H9 (cell line): ENCODE measurements around the gene CALY. TPM values are rescaled to one million over a fixed set of nuclear protein-coding genes. Genes with fewer than 3 reads are reported as not detected.

Source experiments
- DNase-seq: peaks from one replicate; pipeline ENCODE4 v3.0.0-alpha.2; 2017
- H2AFZ ChIP-seq: one replicate; pipeline ENCODE4 v1.6.1; 2013; ENCODE audit warnings: mild to moderate bottlenecking, low read length, control low read depth, moderate library complexity
- H2AK5ac ChIP-seq: 2 replicates; pipeline ENCODE4 v1.6.1; 2013; ENCODE audit warnings: low read length, control low read depth, mixed read lengths; ENCODE audit not compliant: insufficient read length
- H2BK120ac ChIP-seq: one replicate; pipeline ENCODE4 v1.6.1; 2013; ENCODE audit warnings: low read depth, mild to moderate bottlenecking, low read length, control low read depth, inconsistent platforms; ENCODE audit not compliant: poor library complexity, severe bottlenecking
- H2BK12ac ChIP-seq: 2 replicates; pipeline ENCODE4 v1.6.1; 2013; ENCODE audit warnings: low read length, control low read depth, mixed read lengths, low read depth; ENCODE audit not compliant: insufficient read length
- H2BK15ac ChIP-seq: 2 replicates; pipeline ENCODE4 v1.6.1; 2013; ENCODE audit warnings: low read depth, low read length, control low read depth
- H2BK20ac ChIP-seq: one replicate; pipeline ENCODE4 v1.6.1; 2013; ENCODE audit warnings: low read depth, mild to moderate bottlenecking, low read length, control low read depth, inconsistent platforms; ENCODE audit not compliant: poor library complexity, severe bottlenecking
- H2BK5ac ChIP-seq: 2 replicates; pipeline ENCODE4 v1.6.1; 2013; ENCODE audit warnings: low read length, control low read depth, mixed read lengths; ENCODE audit not compliant: insufficient read length
- H3K14ac ChIP-seq: 2 replicates; pipeline ENCODE4 v1.6.1; 2013; ENCODE audit warnings: low read length, control low read depth; ENCODE audit not compliant: insufficient read depth
- H3K18ac ChIP-seq: 2 replicates; pipeline ENCODE4 v1.6.1; 2013; ENCODE audit warnings: low read depth, mild to moderate bottlenecking, mixed read lengths, low read length, control low read depth; ENCODE audit not compliant: insufficient read length
- H3K23ac ChIP-seq: 2 replicates; pipeline ENCODE4 v1.6.1; 2013; ENCODE audit warnings: low read length, control low read depth, mixed read lengths, low read depth; ENCODE audit not compliant: insufficient read length
- H3K23me2 ChIP-seq: 2 replicates; pipeline ENCODE4 v1.6.1; 2013; ENCODE audit warnings: low read depth, mild to moderate bottlenecking, mixed read lengths, low read length, control low read depth; ENCODE audit not compliant: insufficient read length, poor library complexity, severe bottlenecking
- H3K27ac ChIP-seq: 2 replicates; pipeline ENCODE4 v1.5.1; 2013; ENCODE audit warnings: low read length, control low read depth, mixed read lengths, low read depth; ENCODE audit not compliant: insufficient read length
- H3K27me3 ChIP-seq: 2 replicates; pipeline ENCODE4 v1.6.1; 2013; ENCODE audit warnings: low read length, control low read depth, inconsistent platforms; ENCODE audit not compliant: insufficient read depth
- H3K4ac ChIP-seq: 2 replicates; pipeline ENCODE4 v1.6.1; 2013; ENCODE audit warnings: low read depth, mild to moderate bottlenecking, control low read depth, inconsistent platforms, low read length, moderate library complexity
- H3K4me1 ChIP-seq: 2 replicates; pipeline ENCODE4 v1.6.1; 2013; ENCODE audit warnings: low read length, control low read depth, inconsistent platforms; ENCODE audit not compliant: insufficient read depth
- H3K4me2 ChIP-seq: 2 replicates; pipeline ENCODE4 v1.6.1; 2013; ENCODE audit warnings: low read length, control low read depth, mixed read lengths; ENCODE audit not compliant: insufficient read length, insufficient read depth
- H3K56ac ChIP-seq: 2 replicates; pipeline ENCODE4 v1.6.1; 2013; ENCODE audit warnings: low read depth, mild to moderate bottlenecking, mixed read lengths, low read length, control low read depth; ENCODE audit not compliant: insufficient read length
- H3K79me1 ChIP-seq: 2 replicates; pipeline ENCODE4 v1.6.1; 2013; ENCODE audit warnings: low read depth, mild to moderate bottlenecking, moderate library complexity, low read length, control low read depth, inconsistent platforms; ENCODE audit not compliant: insufficient read depth, poor library complexity, severe bottlenecking
- H3K79me2 ChIP-seq: 2 replicates; pipeline ENCODE4 v1.6.1; 2013; ENCODE audit warnings: low read length, control low read depth, inconsistent platforms; ENCODE audit not compliant: insufficient read depth
- H3K9ac ChIP-seq: 2 replicates; pipeline ENCODE4 v1.6.1; 2013; ENCODE audit warnings: low read length, control low read depth, mixed read lengths; ENCODE audit not compliant: insufficient read length; ENCODE audit errors: extremely low read depth
- H3K9me3 ChIP-seq: one replicate; pipeline ENCODE4 v1.6.1; 2013; ENCODE audit warnings: low read depth, low read length, inconsistent platforms; ENCODE audit not compliant: control insufficient read depth
- H3T11ph ChIP-seq: one replicate; pipeline ENCODE4 v1.6.1; 2013; ENCODE audit warnings: mild to moderate bottlenecking, low read length, control low read depth, inconsistent platforms
- H4K20me1 ChIP-seq: one replicate; pipeline ENCODE4 v1.6.1; 2013; ENCODE audit not compliant: control insufficient read depth, insufficient read length, insufficient read depth
- H4K5ac ChIP-seq: 2 replicates; pipeline ENCODE4 v1.6.1; 2013; ENCODE audit warnings: low read depth, mild to moderate bottlenecking, mixed read lengths, low read length, control low read depth; ENCODE audit not compliant: insufficient read length
- H4K8ac ChIP-seq: replicated peaks from 2 replicates; pipeline ENCODE4 v1.6.1; 2013; ENCODE audit warnings: low read length, control low read depth, mixed read lengths, low read depth; ENCODE audit not compliant: insufficient read length
- H4K91ac ChIP-seq: 2 replicates; pipeline ENCODE4 v1.6.1; 2013; ENCODE audit warnings: low read depth, mild to moderate bottlenecking, moderate library complexity, mixed read lengths, low read length, control low read depth; ENCODE audit not compliant: insufficient read length
- H3K27ac Mint-ChIP-seq, 3 experiments: 2 replicates in 2 of 3; 3 replicates in 1 of 3; pipeline ENCODE4 v1.8.0; 2020 to 2021; ENCODE audit warnings: mixed read lengths in 3 of 3, mild to moderate bottlenecking in 1 of 3, moderate library complexity in 1 of 3
- H3K27me3 Mint-ChIP-seq: 2 replicates; pipeline ENCODE4 v1.8.0; 2021; ENCODE audit warnings: low read depth, mild to moderate bottlenecking, moderate library complexity, mixed read lengths
- H3K36me3 Mint-ChIP-seq, 3 experiments: 2 replicates in 2 of 3; 3 replicates in 1 of 3; pipeline ENCODE4 v1.8.0; 2020 to 2021; ENCODE audit warnings: low read depth in 3 of 3, mixed read lengths in 3 of 3; ENCODE audit not compliant: insufficient read depth in 1 of 3
- H3K4me1 Mint-ChIP-seq, 2 experiments: 2 replicates each; pipeline ENCODE4 v1.8.0; 2020; ENCODE audit warnings: mixed read lengths in 2 of 2
- H3K4me3 Mint-ChIP-seq, 2 experiments: 2 replicates in 1 of 2; 3 replicates in 1 of 2; pipeline ENCODE4 v1.8.0; 2020 to 2021; ENCODE audit warnings: mild to moderate bottlenecking in 2 of 2, mixed read lengths in 2 of 2, moderate library complexity in 1 of 2
- H3K9me3 Mint-ChIP-seq, 2 experiments: 2 replicates in 1 of 2; 3 replicates in 1 of 2; pipeline ENCODE4 v1.8.0; 2020; ENCODE audit warnings: mild to moderate bottlenecking in 2 of 2, mixed read lengths in 2 of 2, moderate library complexity in 1 of 2
- CTCF ChIP-seq: fragments of 200-600 bp; sonication (generic); conservative IDR thresholded peaks from 3 replicates; pipeline ENCODE4 v1.8.0; 2021; ENCODE audit warnings: antibody characterized with exemption, mild to moderate bottlenecking
- WGBS: extraction: QIAGEN DNeasy Blood & Tissue Kit; methylation state at CpG from one replicate; pipeline ENCODE4 v1.1.7; 2013; ENCODE audit warnings: missing lambda C conversion rate, low lambda C conversion rate, mixed read lengths; ENCODE audit not compliant: insufficient read length; ENCODE audit errors: extremely low coverage; 5-methylcytosine and 5-hydroxymethylcytosine counted together
- total RNA-seq: library from RNA; stranded (reverse); gene quantifications from 2 replicates; pipeline ENCODE4 v1.2.1, GENCODE V29; 2021

The CALY gene
- total RNA-seq, 1 experiment from 2014 or later, result 2.9 TPM

DNA sequence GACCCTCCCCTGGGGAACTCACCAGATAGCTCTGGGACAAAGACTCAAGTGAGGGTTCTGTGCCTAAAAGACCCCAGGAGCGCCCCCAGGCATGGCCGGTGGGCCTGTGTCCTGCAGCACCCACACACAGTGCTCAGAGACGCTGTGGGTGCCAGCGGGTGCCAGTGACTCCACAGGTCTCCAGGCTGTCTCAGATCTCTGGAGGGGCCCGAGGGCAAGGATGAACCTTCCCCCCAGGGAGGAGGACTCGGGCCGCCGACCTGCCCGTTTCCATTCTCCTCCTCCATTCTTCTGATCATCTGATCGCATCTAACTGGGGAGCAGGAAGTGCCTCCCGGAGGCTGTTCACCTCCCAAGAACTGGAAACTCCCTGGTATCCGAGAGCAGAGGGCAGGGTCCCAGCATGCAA, 61.0 kb downstream of the CALY start:
- Histone ChIP-seq H3K56ac (no peak overlapping the region), H3K4me1 (no peaks in the 10 kb centered on the region), H2AK5ac (no peak overlapping the region), H3K23me2 (peaks cover 7% of the 10 kb centered on the region), H3K4ac (no peak overlapping the region), H4K8ac (no peak overlapping the region), H3K9ac (no peak overlapping the region), H4K20me1 (no peaks in the 10 kb centered on the region), H2BK20ac (no peak overlapping the region), H2AFZ (no peak overlapping the region), H3K14ac (no peak overlapping the region), H3K27me3 (no peaks in the 10 kb centered on the region; the same call in 1 of the 2 replicates), H3K23ac (no peak overlapping the region), H4K91ac (no peak overlapping the region), H2BK12ac (no peak overlapping the region), H4K5ac (no peak overlapping the region), H3K79me2 (no peaks in the 10 kb centered on the region), H3K9me3 (no peaks in the 10 kb centered on the region), H2BK15ac (no peak overlapping the region), H3K18ac (no peak overlapping the region), H3K79me1 (no peaks in the 10 kb centered on the region), H3T11ph (no peak overlapping the region), H3K4me2 (no peak overlapping the region), H2BK120ac (no peak overlapping the region), H3K27ac (no peak overlapping the region), H2BK5ac (no peak overlapping the region)
- DNase-seq, result no peak
- Mint-ChIP-seq H3K27ac (no peak overlapping the region), H3K27me3 (peaks cover 11% of the 10 kb centered on the region), H3K4me1 (peaks cover 3 to 7% of the 10 kb centered on the region in 2 experiments; a peak in 3 of 4 replicates), H3K36me3 (peaks cover 0 to 11% (median 0%) of the 10 kb centered on the region in 3 experiments; a peak in 2 of 7 replicates), H3K4me3 (peak overlapping the region; percentile 48 to 67; a peak in 3 of 5 replicates), H3K9me3 (no peaks in the 10 kb centered on the region)
- no CpG with 5 or more reads among the region's 12 CpGs for WGBS
- TF ChIP-seq CTCF, result peak; percentile 29; the same call in 2 of the 3 replicates
